Measurements from ENCODE around the gene BATF2. TPM values are rescaled to one million over a fixed set of nuclear protein-coding genes. Genes with fewer than 3 reads are reported as not detected.
"Not testable (repeated sequence)": the region's sequence is repeated elsewhere in the genome, so short reads cannot be mapped to it uniquely, and the experiment has no call there.

Gene BATF2
- total and polyA plus RNA-seq, 5 donors: 1.3 to 3.5 (median 1.6) TPM

- Histone ChIP-seq H3K9me3 (ENCODE audit: control insufficient read depth, low read length) (no peaks in the 10 kb centered on the region), H3K4me1 (ENCODE audit: control insufficient read depth, insufficient read depth, low read length) (no peaks in the 10 kb centered on the region), H3K27ac (ENCODE audit: low read length) (no peak overlapping the region), H3K4me3 (ENCODE audit: low read length) (no peak overlapping the region), H3K27me3 (ENCODE audit: control insufficient read depth, insufficient read depth) (no peaks in the 10 kb centered on the region)
- DNase-seq (peak in 1 of 3 donors; percentile 34), ATAC-seq (no peak)
- 76% methylated on average over 13 of the region's 13 CpGs for WGBS
- intact Hi-C loops (cut with DNase I): no loop called here
These were observed 35.4 kb upstream of the BATF2 start for GRCh38 chr11:65032216-65032615.

GRCh38 chr11:65027213-65028067 is 30.7 kb upstream of the BATF2 start, which contains the start of gene SNX15:
Gene SNX15, plus strand, starts transcription at chr11:65027439. Its CDS starts 99 bp downstream, at chr11:65027538.
- intact Hi-C loops (cut with DNase I): loop anchor here in 1 of 4 donors (10.0 kb wide), 1 partner anchor 87 kb away; the partner anchor contains the start of genes TM7SF2 and ZNHIT2
- H3K27ac ChIP-seq (ENCODE audit: low read length): peak within 1 kb of the TSS; percentile 84
- H3K9me3 ChIP-seq (ENCODE audit: control insufficient read depth, low read length): no peaks in the 10 kb centered on the region
- no peaks in the 10 kb centered on the region for H3K27me3 ChIP-seq (ENCODE audit: control insufficient read depth, insufficient read depth)
- under 1% methylated on average over 51 of the region's 51 CpGs for WGBS
- H3K4me3 ChIP-seq (ENCODE audit: low read length): peak within 1 kb of the TSS; percentile 67
- DNase-seq (peak; percentile 95 to 97 (median 97)), ATAC-seq (peak; percentile 99)
- no peaks in the 10 kb centered on the region for H3K4me1 ChIP-seq (ENCODE audit: control insufficient read depth, insufficient read depth, low read length)

GRCh38 chr11:65026810-65027209 is 30.0 kb upstream of the BATF2 start:
- no peaks in the 10 kb centered on the region for H3K9me3 ChIP-seq (ENCODE audit: control insufficient read depth, low read length)
- H3K4me1 ChIP-seq (ENCODE audit: control insufficient read depth, insufficient read depth, low read length): no peaks in the 10 kb centered on the region
- H3K27ac ChIP-seq (ENCODE audit: low read length): peak overlapping the region; percentile 21
- H3K4me3 ChIP-seq (ENCODE audit: low read length): peak overlapping the region; percentile 67
- ATAC-seq (no peak), DNase-seq (no peak)
- no peaks in the 10 kb centered on the region for H3K27me3 ChIP-seq (ENCODE audit: control insufficient read depth, insufficient read depth)
- intact Hi-C loops (cut with DNase I): loop anchor here in 1 of 4 donors (10.0 kb wide), 1 partner anchor 88 kb away; the partner anchor contains the start of genes TM7SF2 and ZNHIT2
- 55% methylated on average over 10 of the region's 10 CpGs for WGBS

- not testable (repeated sequence) for H3K9me3 ChIP-seq (ENCODE audit: control insufficient read depth, low read length); ATAC-seq; H3K4me3 ChIP-seq (ENCODE audit: low read length); H3K4me1 ChIP-seq (ENCODE audit: control insufficient read depth, insufficient read depth, low read length); H3K27me3 ChIP-seq (ENCODE audit: control insufficient read depth, insufficient read depth); H3K27ac ChIP-seq (ENCODE audit: low read length)
- intact Hi-C loops (cut with DNase I): loop anchor here in 1 of 4 donors (10.0 kb wide), 1 partner anchor 91 kb away; the partner anchor contains the start of genes TM7SF2 and ZNHIT2
- peak in 1 of 3 donors; percentile 12 for DNase-seq
- 67% methylated on average over 8 of the region's 8 CpGs for WGBS
These were observed 26.7 kb upstream of the BATF2 start for GRCh38 chr11:65023502-65023901.

GRCh38 chr11:65021509-65021908 is 24.7 kb upstream of the BATF2 start:
- H3K9me3 ChIP-seq (ENCODE audit: control insufficient read depth, low read length): no peaks in the 10 kb centered on the region
- ATAC-seq (no peak), DNase-seq (peak in 1 of 3 donors; percentile 35)
- no peak overlapping the region for H3K4me3 ChIP-seq (ENCODE audit: low read length)
- no peaks in the 10 kb centered on the region for H3K27me3 ChIP-seq (ENCODE audit: control insufficient read depth, insufficient read depth)
- WGBS: 92% methylated on average over 11 of the region's 11 CpGs
- no peak overlapping the region for H3K27ac ChIP-seq (ENCODE audit: low read length)
- no peaks in the 10 kb centered on the region for H3K4me1 ChIP-seq (ENCODE audit: control insufficient read depth, insufficient read depth, low read length)
- intact Hi-C loops (cut with DNase I): loop anchor here in 1 of 4 donors (10.0 kb wide), 1 partner anchor 93 kb away; the partner anchor contains the start of genes TM7SF2 and ZNHIT2

GRCh38 chr11:65021003-65021402 is 24.2 kb upstream of the BATF2 start:
- Histone ChIP-seq H3K4me1 (ENCODE audit: control insufficient read depth, insufficient read depth, low read length) (no peaks in the 10 kb centered on the region), H3K4me3 (ENCODE audit: low read length) (no peak overlapping the region), H3K9me3 (ENCODE audit: control insufficient read depth, low read length) (no peaks in the 10 kb centered on the region), H3K27me3 (ENCODE audit: control insufficient read depth, insufficient read depth) (no peaks in the 10 kb centered on the region), H3K27ac (ENCODE audit: low read length) (no peak overlapping the region)
- ATAC-seq: no peak
- WGBS: 79% methylated on average over 3 of the region's 3 CpGs
- DNase-seq: no peak
- intact Hi-C loops (cut with DNase I): loop anchor here in 1 of 4 donors (10.0 kb wide), 1 partner anchor 94 kb away; the partner anchor contains the start of genes TM7SF2 and ZNHIT2

- Histone ChIP-seq H3K9me3 (ENCODE audit: control insufficient read depth, low read length) (no peaks in the 10 kb centered on the region), H3K4me1 (ENCODE audit: control insufficient read depth, insufficient read depth, low read length) (no peaks in the 10 kb centered on the region), H3K27me3 (ENCODE audit: control insufficient read depth, insufficient read depth) (no peaks in the 10 kb centered on the region), H3K4me3 (ENCODE audit: low read length) (no peak overlapping the region), H3K27ac (ENCODE audit: low read length) (no peak overlapping the region)
- no peak for ATAC-seq
- 82% methylated on average over 7 of the region's 7 CpGs for WGBS
- peak in 1 of 3 donors; percentile 0 for DNase-seq
- intact Hi-C loops (cut with DNase I): loop anchor here in 2 of 4 donors (10.0 kb wide), 3 partner anchors 65 to 95 kb away; partner anchors contain the start of genes CDCA5 (in 1 of the 2), PPP2R5B (in 1 of the 2), TM7SF2 (in 1 of the 2) and ZFPL1 (in 1 of the 2)
These were observed 23.1 kb upstream of the BATF2 start for GRCh38 chr11:65019824-65020223.

GRCh38 chr11:65017937-65018336 is 21.2 kb upstream of the BATF2 start:
- WGBS: 98% methylated on average over 6 of the region's 6 CpGs
- no peaks in the 10 kb centered on the region for H3K27me3 ChIP-seq (ENCODE audit: control insufficient read depth, insufficient read depth)
- no peak for DNase-seq
- no peaks in the 10 kb centered on the region for H3K9me3 ChIP-seq (ENCODE audit: control insufficient read depth, low read length)
- H3K27ac ChIP-seq (ENCODE audit: low read length): no peak overlapping the region
- H3K4me1 ChIP-seq (ENCODE audit: control insufficient read depth, insufficient read depth, low read length): no peaks in the 10 kb centered on the region
- intact Hi-C loops (cut with DNase I): loop anchor here in 2 of 4 donors (10.0 kb wide), 2 partner anchors 67 to 93 kb away; partner anchors contain the start of genes CDCA5 (in 1 of the 2), PPP2R5B (in 1 of the 2) and ZFPL1 (in 1 of the 2)
- ATAC-seq: no peak
- H3K4me3 ChIP-seq (ENCODE audit: low read length): no peak overlapping the region

- Histone ChIP-seq H3K27me3 (ENCODE audit: control insufficient read depth, insufficient read depth) (no peaks in the 10 kb centered on the region), H3K9me3 (ENCODE audit: control insufficient read depth, low read length) (no peaks in the 10 kb centered on the region), H3K27ac (ENCODE audit: low read length) (no peak overlapping the region), H3K4me3 (ENCODE audit: low read length) (no peak overlapping the region), H3K4me1 (ENCODE audit: control insufficient read depth, insufficient read depth, low read length) (no peaks in the 10 kb centered on the region)
- WGBS: 86% methylated on average over 4 of the region's 4 CpGs
- DNase-seq (peak in 1 of 3 donors; percentile 9), ATAC-seq (no peak)
- intact Hi-C loops (cut with DNase I): loop anchor here in 2 of 4 donors (10.0 kb wide), 2 partner anchors 68 to 92 kb away; partner anchors contain the start of genes CDCA5 (in 1 of the 2), PPP2R5B (in 1 of the 2) and ZFPL1 (in 1 of the 2)
These were observed 19.9 kb upstream of the BATF2 start for GRCh38 chr11:65016705-65017104.

- ATAC-seq (no peak), DNase-seq (peak in 1 of 3 donors; percentile 50)
- no peaks in the 10 kb centered on the region for H3K9me3 ChIP-seq (ENCODE audit: control insufficient read depth, low read length)
- peak overlapping the region; percentile 90 for H3K27ac ChIP-seq (ENCODE audit: low read length)
- peak overlapping the region; percentile 58 for H3K4me3 ChIP-seq (ENCODE audit: low read length)
- no peaks in the 10 kb centered on the region for H3K4me1 ChIP-seq (ENCODE audit: control insufficient read depth, insufficient read depth, low read length)
- 31% methylated on average over 23 of the region's 23 CpGs for WGBS
- no peaks in the 10 kb centered on the region for H3K27me3 ChIP-seq (ENCODE audit: control insufficient read depth, insufficient read depth)
- intact Hi-C loops (cut with DNase I): loop anchor here in 3 of 4 donors (5.0 to 10.0 kb wide), 3 partner anchors 70 to 108 kb away; partner anchors contain the start of genes CDCA5 (in 1 of the 3), FAU (in 1 of the 3), MRPL49 (in 1 of the 3) and PPP2R5B (in 1 of the 3)
These were observed 18.0 kb upstream of the BATF2 start for GRCh38 chr11:65014726-65015227.

Data from right cardiac atrium (tissue), 5 donors.